Measurements from ENCODE around the gene PTGIS. TPM values are rescaled to one million over a fixed set of nuclear protein-coding genes. Genes with fewer than 3 reads are reported as not detected.

PTGIS gene
- polyA plus RNA-seq, 3 donors, result not detected

- H3K79me2 ChIP-seq (ENCODE audit: insufficient read depth, low read length), result no peaks in the 10 kb centered on the region
- Mint-ChIP-seq H3K9me3 (peaks cover 7 to 18% (median 14%) of the 10 kb centered on the region in 7 donors), H3K36me3 (no peaks in the 10 kb centered on the region), H3K27ac (no peak overlapping the region), H3K4me1 (no peaks in the 10 kb centered on the region), H3K4me3 (no peak overlapping the region), H3K27me3 (ENCODE audit: low read depth in 3 of 3) (peaks cover 0 to 6% (median 6%) of the 10 kb centered on the region in 3 donors)
- DNase-seq, result no peak
- H3K9ac ChIP-seq (ENCODE audit: insufficient read depth, low read length, poor library complexity, severe bottlenecking), result no peak overlapping the region
- no peaks in the 10 kb centered on the region for H4K20me1 ChIP-seq (ENCODE audit: insufficient read depth, low read length)
- H2AFZ ChIP-seq (ENCODE audit: insufficient read depth, low read depth, low read length, poor library complexity, severe bottlenecking), result no peak overlapping the region
- peaks cover 0 to 2% of the 10 kb centered on the region in 2 donors for H3K27me3 ChIP-seq (ENCODE audit: control insufficient read depth in 2 of 2, insufficient read depth in 2 of 2, low read length in 2 of 2)
- no peak overlapping the region for H3K27ac ChIP-seq (ENCODE audit: low read depth in 1 of 2, low read length in 2 of 2)
- no peaks in the 10 kb centered on the region for H3K4me1 ChIP-seq (ENCODE audit: control insufficient read depth in 1 of 2, insufficient read depth in 2 of 2, low read length in 2 of 2)
- no peak for TF ChIP-seq CTCF (IDR thresholded peaks at IDR 0.05)
- H3K4me3 ChIP-seq (replicated peaks in 1 of 3; ENCODE audit: low read depth in 2 of 3, low read length in 3 of 3), result no peak overlapping the region
- H3K36me3 ChIP-seq (replicated peaks in 1 of 2; ENCODE audit: control insufficient read depth in 1 of 2, insufficient read depth in 2 of 2, low read length in 2 of 2), result no peaks in the 10 kb centered on the region
- 92% methylated on average over 2 of the region's 2 CpGs for WGBS (ENCODE audit: insufficient coverage)
- no peak overlapping the region for H3K4me2 ChIP-seq (replicated peaks; ENCODE audit: extremely low read depth, low read length, poor library complexity, severe bottlenecking)
- H3K9me3 ChIP-seq (replicated peaks in 1 of 2; ENCODE audit: control insufficient read depth in 1 of 2, insufficient read depth in 1 of 2, low read length in 2 of 2), result peaks cover 11 to 18% of the 10 kb centered on the region in 2 donors
- intact Hi-C loops (cut with micrococcal nuclease), result no loop called here
Measured at GRCh38 chr20:49545572-49545971, 22.4 kb downstream of the PTGIS start.

- Histone ChIP-seq H3K79me2 (ENCODE audit: insufficient read depth, low read length) (no peaks in the 10 kb centered on the region), H3K4me1 (ENCODE audit: control insufficient read depth in 1 of 2, insufficient read depth in 2 of 2, low read length in 2 of 2) (no peaks in the 10 kb centered on the region), H2AFZ (ENCODE audit: insufficient read depth, low read depth, low read length, poor library complexity, severe bottlenecking) (no peak overlapping the region), H3K9me3 (replicated peaks in 1 of 2; ENCODE audit: control insufficient read depth in 1 of 2, insufficient read depth in 1 of 2, low read length in 2 of 2) (peaks cover 11 to 19% of the 10 kb centered on the region in 2 donors), H3K4me3 (replicated peaks in 1 of 3; ENCODE audit: low read depth in 2 of 3, low read length in 3 of 3) (no peak overlapping the region), H3K36me3 (replicated peaks in 1 of 2; ENCODE audit: control insufficient read depth in 1 of 2, insufficient read depth in 2 of 2, low read length in 2 of 2) (no peaks in the 10 kb centered on the region), H3K9ac (ENCODE audit: insufficient read depth, low read length, poor library complexity, severe bottlenecking) (no peak overlapping the region), H3K4me2 (replicated peaks; ENCODE audit: extremely low read depth, low read length, poor library complexity, severe bottlenecking) (no peak overlapping the region), H4K20me1 (ENCODE audit: insufficient read depth, low read length) (no peaks in the 10 kb centered on the region), H3K27ac (ENCODE audit: low read depth in 1 of 2, low read length in 2 of 2) (no peak overlapping the region), H3K27me3 (ENCODE audit: control insufficient read depth in 2 of 2, insufficient read depth in 2 of 2, low read length in 2 of 2) (peaks cover 0 to 2% of the 10 kb centered on the region in 2 donors)
- no peak overlapping the region for H3K27ac Mint-ChIP-seq
- TF ChIP-seq CTCF (IDR thresholded peaks at IDR 0.05), result no peak
- no peaks in the 10 kb centered on the region for H3K36me3 Mint-ChIP-seq
- H3K27me3 Mint-ChIP-seq (ENCODE audit: low read depth in 3 of 3), result peaks cover 4 to 8% (median 6%) of the 10 kb centered on the region in 3 donors
- 100% methylated on average over 1 of the region's 5 CpGs for WGBS (ENCODE audit: insufficient coverage)
- peaks cover 9 to 20% (median 14%) of the 10 kb centered on the region in 7 donors for H3K9me3 Mint-ChIP-seq
- no peak overlapping the region for H3K4me3 Mint-ChIP-seq
- no peak for DNase-seq
- intact Hi-C loops (cut with micrococcal nuclease), result loop anchor here in 1 of 2 donors (5.0 kb wide), 2 partner anchors 63 to 303 kb away; no protein-coding TSS in a partner anchor
- H3K4me1 Mint-ChIP-seq, result no peaks in the 10 kb centered on the region
Measured at GRCh38 chr20:49544535-49544934, 23.4 kb downstream of the PTGIS start.
